H1 (cell line): ENCODE measurements around the gene SERINC5. TPM values are rescaled to one million over a fixed set of nuclear protein-coding genes. Genes with fewer than 3 reads are reported as not detected.

Experiments
- CHD2 ChIP-seq: IDR thresholded peaks from 2 replicates; pipeline ENCODE4 v1.6.1; 2012; ENCODE audit warnings: low read length, improper control_type of control experiment
- polyA plus RNA-seq, 7 experiments: library from polyadenylated mRNA; depleted of rRNA in 3 of 7; stranded (reverse) in 5 of 7; unstranded in 2 of 7; fragments of >200 nt in 5 of 7; fragments of 200-250 nt in 2 of 7; gene quantifications; 1 replicate in 5 of 7; 2 replicates in 1 of 7; 4 replicates in 1 of 7; pipeline versions ENCODE4 v1.2.1 to v1.2.3, GENCODE V29; 2011 to 2013; ENCODE audit warnings: missing spikeins in 2 of 7, mixed read lengths in 2 of 7
- total RNA-seq: library from RNA; stranded (reverse); fragmentation: NEBNext Ultra II Directional; extraction: Animal tissue kit (Norgen Biotek cat#: 25700); gene quantifications from 2 replicates; pipeline ENCODE4 v1.2.1, GENCODE V29; 2021

Gene SERINC5
- total and polyA plus RNA-seq, 2 of the 8 experiments (the other 6 are each of a cell fraction or from before 2014, with no cell fraction given) = 32.2 to 149 TPM

GRCh38 chr5:80168388-80169028 is 87.3 kb downstream of the SERINC5 start (continued):
- TF ChIP-seq CHD2 = no peak
